Measurements from ENCODE around the gene NR2C1.

Gene NR2C1

GRCh38 chr12:95077341-95077740 lies 3.9 kb upstream of the NR2C1 start:
- no peaks in the 10 kb centered on the region for H3K36me3 ChIP-seq (ENCODE audit: control insufficient read depth in 2 of 2, insufficient read depth in 1 of 2, low read length in 2 of 2)
- TF ChIP-seq MYNN (tag by site-specific recombination; IDR thresholded peaks at IDR 0.05; ENCODE audit: borderline replicate concordance) (no peak), ZNF114 (tag by site-specific recombination; IDR thresholded peaks at IDR 0.05) (no peak), ZBTB1 (tag by site-specific recombination; IDR thresholded peaks at IDR 0.05) (no peak), ZNF792 (tag by site-specific recombination; IDR thresholded peaks at IDR 0.05) (no peak), ZNF639 (tag by site-specific recombination; IDR thresholded peaks at IDR 0.05) (no peak), ZNF621 (tag by site-specific recombination; IDR thresholded peaks at IDR 0.05) (no peak), ZNF610 (tag by site-specific recombination; IDR thresholded peaks at IDR 0.05; ENCODE audit: borderline replicate concordance) (no peak), ZNF768 (tag by site-specific recombination; IDR thresholded peaks at IDR 0.05) (no peak), ZXDB (tag by site-specific recombination; IDR thresholded peaks at IDR 0.05) (no peak), ZNF18 (tag by site-specific recombination; IDR thresholded peaks at IDR 0.05) (no peak), ZBTB17 (tag by site-specific recombination; IDR thresholded peaks at IDR 0.05) (no peak), SCRT2 (tag by site-specific recombination; IDR thresholded peaks at IDR 0.05) (no peak), KLF1 (tag by site-specific recombination; IDR thresholded peaks at IDR 0.05) (no peak), ZNF501 (tag by site-specific recombination; IDR thresholded peaks at IDR 0.05) (no peak), ZNF558 (tag by site-specific recombination; IDR thresholded peaks at IDR 0.05) (no peak), TRIM28 (IDR thresholded peaks at IDR 0.05; ENCODE audit: borderline replicate concordance, low read length) (no peak)
- TF ChIP-seq, protein P1, sequence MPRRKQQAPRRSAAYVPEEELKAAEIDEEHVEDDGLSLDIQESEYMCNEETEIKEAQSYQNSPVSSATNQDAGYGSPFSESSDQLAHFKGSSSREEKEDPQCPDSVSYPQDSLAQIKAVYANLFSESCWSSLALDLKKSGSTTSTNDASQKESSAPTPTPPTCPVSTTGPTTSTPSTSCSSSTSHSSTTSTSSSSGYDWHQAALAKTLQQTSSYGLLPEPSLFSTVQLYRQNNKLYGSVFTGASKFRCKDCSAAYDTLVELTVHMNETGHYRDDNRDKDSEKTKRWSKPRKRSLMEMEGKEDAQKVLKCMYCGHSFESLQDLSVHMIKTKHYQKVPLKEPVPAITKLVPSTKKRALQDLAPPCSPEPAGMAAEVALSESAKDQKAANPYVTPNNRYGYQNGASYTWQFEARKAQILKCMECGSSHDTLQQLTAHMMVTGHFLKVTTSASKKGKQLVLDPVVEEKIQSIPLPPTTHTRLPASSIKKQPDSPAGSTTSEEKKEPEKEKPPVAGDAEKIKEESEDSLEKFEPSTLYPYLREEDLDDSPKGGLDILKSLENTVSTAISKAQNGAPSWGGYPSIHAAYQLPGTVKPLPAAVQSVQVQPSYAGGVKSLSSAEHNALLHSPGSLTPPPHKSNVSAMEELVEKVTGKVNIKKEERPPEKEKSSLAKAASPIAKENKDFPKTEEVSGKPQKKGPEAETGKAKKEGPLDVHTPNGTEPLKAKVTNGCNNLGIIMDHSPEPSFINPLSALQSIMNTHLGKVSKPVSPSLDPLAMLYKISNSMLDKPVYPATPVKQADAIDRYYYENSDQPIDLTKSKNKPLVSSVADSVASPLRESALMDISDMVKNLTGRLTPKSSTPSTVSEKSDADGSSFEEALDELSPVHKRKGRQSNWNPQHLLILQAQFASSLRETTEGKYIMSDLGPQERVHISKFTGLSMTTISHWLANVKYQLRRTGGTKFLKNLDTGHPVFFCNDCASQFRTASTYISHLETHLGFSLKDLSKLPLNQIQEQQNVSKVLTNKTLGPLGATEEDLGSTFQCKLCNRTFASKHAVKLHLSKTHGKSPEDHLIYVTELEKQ (tag by site-specific recombination; IDR thresholded peaks at IDR 0.05; ENCODE audit: borderline replicate concordance), result no peak
- no peak overlapping the region for H3K4me3 ChIP-seq (ENCODE audit: low read depth, low read length)
- H3K4me1 ChIP-seq (ENCODE audit: control insufficient read depth, insufficient read depth, low read length), result no peaks in the 10 kb centered on the region
- H3K9me3 ChIP-seq (ENCODE audit: control insufficient read depth, insufficient read depth, low read depth, low read length), result no peaks in the 10 kb centered on the region
- H3K27ac ChIP-seq (ENCODE audit: extremely low read depth, low read depth, low read length), result no peak overlapping the region
- CTCF ChIA-PET, result interaction anchor here (0.7 kb wide), 1 partner anchor 191 kb away, joined by 3 read pairs; no protein-coding TSS in a partner anchor
- POLR2A ChIA-PET, result no interaction called here

GRCh38 chr12:95074766-95075165 lies 1.3 kb upstream of the NR2C1 start:
- Histone ChIP-seq H3K36me3 (ENCODE audit: control insufficient read depth in 2 of 2, insufficient read depth in 1 of 2, low read length in 2 of 2) (peaks cover 0 to under 1% of the 10 kb centered on the region in 2 experiments; a peak in 2 of 3 replicates), H3K27ac (ENCODE audit: extremely low read depth, low read depth, low read length) (no peak overlapping the region), H3K9me3 (ENCODE audit: control insufficient read depth, insufficient read depth, low read depth, low read length) (no peaks in the 10 kb centered on the region), H3K4me1 (ENCODE audit: control insufficient read depth, insufficient read depth, low read length) (no peaks in the 10 kb centered on the region), H3K4me3 (ENCODE audit: low read depth, low read length) (no peak overlapping the region)
- CTCF ChIA-PET, result interaction anchor here (0.6 kb wide), 1 partner anchor 896 kb away, joined by 3 read pairs; no protein-coding TSS in a partner anchor
- POLR2A ChIA-PET, result interaction anchor here (2.8 kb wide), 1 partner anchor 10 kb away, joined by 12 read pairs; no protein-coding TSS in a partner anchor
- TF ChIP-seq ZNF549 (tag by site-specific recombination; IDR thresholded peaks at IDR 0.05), result no peak
- TF ChIP-seq KLF10 (tag by site-specific recombination; IDR thresholded peaks at IDR 0.05), result no peak
- no peak for TF ChIP-seq SP7 (tag by site-specific recombination; IDR thresholded peaks at IDR 0.05)
- TF ChIP-seq ZNF610 (tag by site-specific recombination; IDR thresholded peaks at IDR 0.05; ENCODE audit: borderline replicate concordance), result no peak
- no peak for TF ChIP-seq ZNF660 (tag by site-specific recombination; IDR thresholded peaks at IDR 0.05)
- TF ChIP-seq ZNF214 (tag by site-specific recombination; IDR thresholded peaks at IDR 0.05; ENCODE audit: borderline replicate concordance), result no peak
- no peak for TF ChIP-seq ZSCAN18 (tag by site-specific recombination; IDR thresholded peaks at IDR 0.05)
- TF ChIP-seq ZNF155 (tag by site-specific recombination; IDR thresholded peaks at IDR 0.05), result no peak
- no peak for TF ChIP-seq ZNF837 (tag by site-specific recombination; IDR thresholded peaks at IDR 0.05)
- TF ChIP-seq ZNF23 (tag by site-specific recombination; IDR thresholded peaks at IDR 0.05; ENCODE audit: borderline replicate concordance), result no peak
- no peak for TF ChIP-seq MEIS1 (CRISPR knock-in tag; IDR thresholded peaks at IDR 0.05; ENCODE audit: borderline replicate concordance)
- TF ChIP-seq ZBTB1 (tag by site-specific recombination; IDR thresholded peaks at IDR 0.05), result no peak
- TF ChIP-seq ZBTB21 (tag by site-specific recombination; IDR thresholded peaks at IDR 0.05), result no peak
- no peak for TF ChIP-seq OSR2 (tag by site-specific recombination; IDR thresholded peaks at IDR 0.05)
- TF ChIP-seq RBAK (tag by site-specific recombination; IDR thresholded peaks at IDR 0.05), result no peak
- no peak for TF ChIP-seq ZNF571 (tag by site-specific recombination; IDR thresholded peaks at IDR 0.05)

Data from HEK293 (cell line).